MM.1S (cell line): Measurements from ENCODE around the gene CASP8.

Experiments used
- CTCF ChIP-seq: fragments of 300-600 bp; sonication (generic); IDR thresholded peaks from 2 replicates; pipeline ENCODE4 v1.5.1; 2016; ENCODE audit warnings: antibody characterized with exemption, low read length, mixed read lengths
- EZH2 ChIP-seq: fragments of 300-600 bp; sonication (generic); optimal IDR thresholded peaks from 2 replicates; pipeline ENCODE3; 2017; ENCODE audit warnings: low read depth, mild to moderate bottlenecking, antibody characterized with exemption, low read length, mixed read lengths

- TF ChIP-seq CTCF, result no peak
- TF ChIP-seq EZH2, result no peak
Observed at GRCh38 chr2:201246280-201246679, 14.1 kb upstream of the CASP8 start.
